ENCODE data around the gene SGO2. TPM values are rescaled to one million over a fixed set of nuclear protein-coding genes. Genes with fewer than 3 reads are reported as not detected.

SGO2 gene
- total RNA-seq, 1 experiment from 2014 or later = 25.4 TPM

GRCh38 chr2:200600549-200601225 lies 74.7 kb downstream of the SGO2 start:
- H3K9ac ChIP-seq (ENCODE audit: low read length) = no peak overlapping the region
- H4K20me1 ChIP-seq (ENCODE audit: insufficient read depth) = no peaks in the 10 kb centered on the region
- CTCF ChIA-PET = no interaction called here
- POLR2A ChIA-PET = no interaction called here
- no peaks in the 10 kb centered on the region for H3K36me3 ChIP-seq (ENCODE audit: control insufficient read depth in 1 of 2, insufficient read depth in 2 of 2, low read length in 2 of 2)
- DNase-seq (ENCODE audit: low read depth, low spot score) (no peak), ATAC-seq (no peak)
- H3K79me2 ChIP-seq (ENCODE audit: insufficient read depth, low read length) = no peaks in the 10 kb centered on the region
- H3K9me2 ChIP-seq (ENCODE audit: insufficient read depth) = no peaks in the 10 kb centered on the region
- no peaks in the 10 kb centered on the region for H3K27me3 ChIP-seq (ENCODE audit: insufficient read depth, low read length)
- H3K4me2 ChIP-seq (ENCODE audit: low read length) = no peak overlapping the region
- no TSS peak for BruUV-seq (replicated peaks)
- H2AFZ ChIP-seq (ENCODE audit: low read depth, low read length, poor library complexity, severe bottlenecking) = no peak overlapping the region
- RAD21 ChIA-PET (ENCODE audit: low non-redundant PET in 1 of 2, low total read pairs in 2 of 2, uncharacterized antibody in 2 of 2, unreplicated experiment in 2 of 2) = no interaction called here
- TF ChIP-seq REST (IDR thresholded peaks at IDR 0.05; ENCODE audit: low read depth) (no peak), MAX (IDR thresholded peaks at IDR 0.05) (no peak), EGR1 (IDR thresholded peaks at IDR 0.05; ENCODE audit: low read depth) (no peak), CBX3 (IDR thresholded peaks at IDR 0.05; ENCODE audit: low read depth) (no peak), EZH2 (IDR thresholded peaks at IDR 0.05) (no peak), ELF1 (IDR thresholded peaks at IDR 0.05; ENCODE audit: borderline replicate concordance, low read depth) (no peak), YY1 (IDR thresholded peaks at IDR 0.05; ENCODE audit: extremely low read depth, insufficient replicate concordance, low read depth, low read length) (no peak), ZNF274 (IDR thresholded peaks at IDR 0.05; ENCODE audit: low read depth, low read length) (no peak), ZFX (IDR thresholded peaks at IDR 0.05) (no peak), SRF (IDR thresholded peaks at IDR 0.05; ENCODE audit: low read depth) (no peak)
- no peak overlapping the region for H3K4me3 ChIP-seq (replicated peaks in 1 of 2; ENCODE audit: low read depth in 1 of 2, low read length in 2 of 2)
- intact Hi-C loops (cut with micrococcal nuclease) = no loop called here
- H3K4me1 ChIP-seq (ENCODE audit: control insufficient read depth in 1 of 2, insufficient read depth in 2 of 2, low read length in 2 of 2) = peaks cover 0 to 10% of the 10 kb centered on the region in 2 experiments; a peak in 2 of 4 replicates
- no peaks in the 10 kb centered on the region for H3K9me3 ChIP-seq (ENCODE audit: control insufficient read depth in 1 of 2, insufficient read depth in 1 of 2, low read depth in 1 of 2, low read length in 2 of 2)
- H3K27ac ChIP-seq (ENCODE audit: low read depth, low read length) = no peak overlapping the region
